WTC11 (cell line): ENCODE measurements around the gene SLC12A8. TPM values are rescaled to one million over a fixed set of nuclear protein-coding genes. Genes with fewer than 3 reads are reported as not detected.

Experiments used
- ATAC-seq: fragments of 200-7000 bp; cut with Tn5 transposase; 2 replicates; pipeline ENCODE4 v1.10.0; 2021; ENCODE audit warnings: mild to moderate bottlenecking, moderate library complexity
- CTCF ChIA-PET: fragments of 300-600 bp; sonication (Branson Sonifier 250); formaldehyde crosslinking; loops from one replicate; lab custom pipeline; 2021; ENCODE audit warnings: antibody characterized with exemption; lab: Charles Lee
- POLR2A ChIA-PET: fragments of 350-600 bp; sonication (Branson Sonifier 250); formaldehyde crosslinking; loops from one replicate; lab custom pipeline; 2021; ENCODE audit warnings: antibody characterized with exemption; lab: Charles Lee
- DNase-seq: peaks from one replicate; pipeline ENCODE4 v3.0.0; 2021; ENCODE audit warnings: low spot score
- H3K27ac Mint-ChIP-seq: 2 replicates; pipeline ENCODE4 v1.8.0; 2021; ENCODE audit warnings: mixed read lengths
- H3K27me3 Mint-ChIP-seq: 2 replicates; pipeline ENCODE4 v1.8.0; 2021; ENCODE audit warnings: low read depth, mild to moderate bottlenecking, moderate library complexity, mixed read lengths
- H3K36me3 Mint-ChIP-seq: 2 replicates; pipeline ENCODE4 v1.8.0; 2021; ENCODE audit warnings: mixed read lengths
- H3K4me1 Mint-ChIP-seq: 2 replicates; pipeline ENCODE4 v1.8.0; 2022; ENCODE audit warnings: mixed read lengths
- H3K4me3 Mint-ChIP-seq: 2 replicates; pipeline ENCODE4 v1.8.0; 2021; ENCODE audit warnings: mild to moderate bottlenecking, moderate library complexity, mixed read lengths
- H3K9me3 Mint-ChIP-seq: 2 replicates; pipeline ENCODE4 v1.8.0; 2021; ENCODE audit warnings: mixed read lengths
- ATF3 ChIP-seq: sonication (generic); formaldehyde crosslinking; conservative IDR thresholded peaks from 2 replicates; pipeline ENCODE4 v1.8.1; 2022; ENCODE audit warnings: mild to moderate bottlenecking, missing genetic modification reagents
- CREB1 ChIP-seq: sonication (generic); formaldehyde crosslinking; IDR thresholded peaks from 2 replicates; pipeline ENCODE4 v1.8.0; 2023; ENCODE audit warnings: mild to moderate bottlenecking, missing genetic modification reagents
- CTCF ChIP-seq: fragments of 200-600 bp; IDR thresholded peaks from 2 replicates; pipeline ENCODE4 v1.8.0; 2022; ENCODE audit warnings: antibody characterized with exemption
- E2F1 ChIP-seq: sonication (generic); formaldehyde crosslinking; IDR thresholded peaks from 2 replicates; pipeline ENCODE4 v1.8.0; 2022; ENCODE audit warnings: mild to moderate bottlenecking, missing genetic modification reagents
- ELF4 ChIP-seq: sonication (generic); formaldehyde crosslinking; IDR thresholded peaks from 2 replicates; pipeline ENCODE4 v1.8.1; 2022; ENCODE audit warnings: low read depth, mild to moderate bottlenecking, moderate library complexity, missing genetic modification reagents
- GRHL2 ChIP-seq: fragments of 250-450 bp; sonication (Bioruptor Pico); IDR thresholded peaks from 2 replicates; pipeline ENCODE4 v1.8.0; 2022; ENCODE audit warnings: mild to moderate bottlenecking, moderate library complexity; ENCODE audit not compliant: insufficient replicate concordance, severe bottlenecking
- GTF2I ChIP-seq: fragments of 250-450 bp; sonication (Bioruptor Pico); conservative IDR thresholded peaks from 2 replicates; pipeline ENCODE4 v1.4.0; 2021; ENCODE audit warnings: mild to moderate bottlenecking
- IRF1 ChIP-seq: sonication (generic); formaldehyde crosslinking; IDR thresholded peaks from 2 replicates; pipeline ENCODE4 v1.8.0; 2023; ENCODE audit warnings: missing genetic modification reagents
- IRF2 ChIP-seq: sonication (generic); formaldehyde crosslinking; IDR thresholded peaks from 2 replicates; pipeline ENCODE4 v1.8.0; 2022; ENCODE audit warnings: low read depth, missing genetic modification reagents, borderline replicate concordance
- KAT7 ChIP-seq: sonication (generic); formaldehyde crosslinking; IDR thresholded peaks from 2 replicates; pipeline ENCODE4 v1.8.1; 2023; ENCODE audit warnings: missing genetic modification reagents, mild to moderate bottlenecking, borderline replicate concordance
- MXD4 ChIP-seq: fragments of 250-450 bp; sonication (Bioruptor Pico); IDR thresholded peaks from 2 replicates; pipeline ENCODE4 v1.8.0; 2021; ENCODE audit warnings: mild to moderate bottlenecking, moderate library complexity, borderline replicate concordance
- TCF7 ChIP-seq: sonication (generic); formaldehyde crosslinking; IDR thresholded peaks from 2 replicates; pipeline ENCODE4 v1.8.0; 2022; ENCODE audit warnings: mild to moderate bottlenecking, low read depth, missing genetic modification reagents, moderate library complexity
- TEAD1 ChIP-seq: sonication (generic); formaldehyde crosslinking; IDR thresholded peaks from 2 replicates; pipeline ENCODE4 v1.8.0; 2022; ENCODE audit warnings: mild to moderate bottlenecking, missing genetic modification reagents
- ZNF232 ChIP-seq: sonication (generic); formaldehyde crosslinking; IDR thresholded peaks from 2 replicates; pipeline ENCODE4 v1.8.0; 2022; ENCODE audit warnings: mild to moderate bottlenecking, missing genetic modification reagents
- ZNF423 ChIP-seq: fragments of 250-450 bp; sonication (Bioruptor Pico); IDR thresholded peaks from 2 replicates; pipeline ENCODE4 v2.1.2; 2022; ENCODE audit warnings: mild to moderate bottlenecking, moderate library complexity
- total RNA-seq: library from RNA; stranded (reverse); gene quantifications from 3 replicates; pipeline ENCODE4 v1.2.3, GENCODE V29; 2021
- TF ChIP-seq, protein P1 (sequence below): sonication (generic); formaldehyde crosslinking; IDR thresholded peaks from 2 replicates; pipeline ENCODE4 v1.8.0; 2022; ENCODE audit warnings: mild to moderate bottlenecking, missing genetic modification reagents
- TF ChIP-seq, protein P2 (sequence below): sonication (generic); formaldehyde crosslinking; IDR thresholded peaks from 2 replicates; pipeline ENCODE4 v1.8.0; 2022; ENCODE audit warnings: mild to moderate bottlenecking, missing genetic modification reagents
- TF ChIP-seq, protein P3 (sequence below): sonication (generic); formaldehyde crosslinking; IDR thresholded peaks from 2 replicates; pipeline ENCODE4 v1.8.0; 2023; ENCODE audit warnings: missing genetic modification reagents, mild to moderate bottlenecking, borderline replicate concordance
- TF ChIP-seq, protein P4 (sequence below): sonication (generic); formaldehyde crosslinking; IDR thresholded peaks from 2 replicates; pipeline ENCODE4 v1.8.1; 2023; ENCODE audit warnings: mild to moderate bottlenecking, missing genetic modification reagents
- TF ChIP-seq, protein P5 (sequence below): sonication (generic); formaldehyde crosslinking; IDR thresholded peaks from 2 replicates; pipeline ENCODE4 v1.8.0; 2022; ENCODE audit warnings: mild to moderate bottlenecking, missing genetic modification reagents

Gene SLC12A8
- total RNA-seq, 1 experiment from 2014 or later, result 9.1 TPM

DNA sequence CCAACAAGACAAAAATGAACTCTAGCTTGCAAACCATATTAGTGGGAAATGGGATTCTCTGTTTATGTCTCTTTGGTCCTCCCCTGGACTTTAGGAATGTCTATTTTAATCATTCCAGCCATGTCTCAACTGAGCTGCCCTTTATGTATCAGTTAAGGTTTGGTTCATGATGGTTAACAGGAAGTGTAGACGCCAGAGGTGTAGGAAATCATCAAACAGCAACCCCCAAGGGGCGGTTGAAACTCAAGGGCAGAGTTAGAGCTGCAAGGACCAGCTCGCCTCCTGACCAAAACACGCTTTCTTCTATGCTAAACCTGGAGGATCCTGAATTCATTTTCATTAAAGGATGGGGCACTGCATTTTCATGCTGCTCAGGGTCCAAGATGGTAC, 103.0 kb downstream of the SLC12A8 start:
- H3K4me3 Mint-ChIP-seq, result no peak overlapping the region
- ATAC-seq, result no peak
- TF ChIP-seq ATF3 (CRISPR knock-in tag) (no peak), KAT7 (no peak), CTCF (no peak), ZNF232 (CRISPR knock-in tag) (no peak), TCF7 (CRISPR knock-in tag) (no peak), GTF2I (no peak), IRF1 (CRISPR knock-in tag) (no peak), GRHL2 (no peak), ELF4 (CRISPR knock-in tag) (no peak), IRF2 (no peak), MXD4 (no peak), E2F1 (CRISPR knock-in tag) (no peak), TEAD1 (CRISPR knock-in tag) (no peak), ZNF423 (CRISPR knock-in tag) (no peak), CREB1 (CRISPR knock-in tag) (no peak)
- TF ChIP-seq, protein P1, sequence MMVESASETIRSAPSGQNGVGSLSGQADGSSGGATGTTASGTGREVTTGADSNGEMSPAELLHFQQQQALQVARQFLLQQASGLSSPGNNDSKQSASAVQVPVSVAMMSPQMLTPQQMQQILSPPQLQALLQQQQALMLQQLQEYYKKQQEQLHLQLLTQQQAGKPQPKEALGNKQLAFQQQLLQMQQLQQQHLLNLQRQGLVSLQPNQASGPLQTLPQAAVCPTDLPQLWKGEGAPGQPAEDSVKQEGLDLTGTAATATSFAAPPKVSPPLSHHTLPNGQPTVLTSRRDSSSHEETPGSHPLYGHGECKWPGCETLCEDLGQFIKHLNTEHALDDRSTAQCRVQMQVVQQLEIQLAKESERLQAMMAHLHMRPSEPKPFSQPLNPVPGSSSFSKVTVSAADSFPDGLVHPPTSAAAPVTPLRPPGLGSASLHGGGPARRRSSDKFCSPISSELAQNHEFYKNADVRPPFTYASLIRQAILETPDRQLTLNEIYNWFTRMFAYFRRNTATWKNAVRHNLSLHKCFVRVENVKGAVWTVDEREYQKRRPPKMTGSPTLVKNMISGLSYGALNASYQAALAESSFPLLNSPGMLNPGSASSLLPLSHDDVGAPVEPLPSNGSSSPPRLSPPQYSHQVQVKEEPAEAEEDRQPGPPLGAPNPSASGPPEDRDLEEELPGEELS (CRISPR knock-in tag), result no peak
- TF ChIP-seq, protein P2, sequence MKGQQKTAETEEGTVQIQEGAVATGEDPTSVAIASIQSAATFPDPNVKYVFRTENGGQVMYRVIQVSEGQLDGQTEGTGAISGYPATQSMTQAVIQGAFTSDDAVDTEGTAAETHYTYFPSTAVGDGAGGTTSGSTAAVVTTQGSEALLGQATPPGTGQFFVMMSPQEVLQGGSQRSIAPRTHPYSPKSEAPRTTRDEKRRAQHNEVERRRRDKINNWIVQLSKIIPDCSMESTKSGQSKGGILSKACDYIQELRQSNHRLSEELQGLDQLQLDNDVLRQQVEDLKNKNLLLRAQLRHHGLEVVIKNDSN (CRISPR knock-in tag), result no peak
- TF ChIP-seq, protein P3, sequence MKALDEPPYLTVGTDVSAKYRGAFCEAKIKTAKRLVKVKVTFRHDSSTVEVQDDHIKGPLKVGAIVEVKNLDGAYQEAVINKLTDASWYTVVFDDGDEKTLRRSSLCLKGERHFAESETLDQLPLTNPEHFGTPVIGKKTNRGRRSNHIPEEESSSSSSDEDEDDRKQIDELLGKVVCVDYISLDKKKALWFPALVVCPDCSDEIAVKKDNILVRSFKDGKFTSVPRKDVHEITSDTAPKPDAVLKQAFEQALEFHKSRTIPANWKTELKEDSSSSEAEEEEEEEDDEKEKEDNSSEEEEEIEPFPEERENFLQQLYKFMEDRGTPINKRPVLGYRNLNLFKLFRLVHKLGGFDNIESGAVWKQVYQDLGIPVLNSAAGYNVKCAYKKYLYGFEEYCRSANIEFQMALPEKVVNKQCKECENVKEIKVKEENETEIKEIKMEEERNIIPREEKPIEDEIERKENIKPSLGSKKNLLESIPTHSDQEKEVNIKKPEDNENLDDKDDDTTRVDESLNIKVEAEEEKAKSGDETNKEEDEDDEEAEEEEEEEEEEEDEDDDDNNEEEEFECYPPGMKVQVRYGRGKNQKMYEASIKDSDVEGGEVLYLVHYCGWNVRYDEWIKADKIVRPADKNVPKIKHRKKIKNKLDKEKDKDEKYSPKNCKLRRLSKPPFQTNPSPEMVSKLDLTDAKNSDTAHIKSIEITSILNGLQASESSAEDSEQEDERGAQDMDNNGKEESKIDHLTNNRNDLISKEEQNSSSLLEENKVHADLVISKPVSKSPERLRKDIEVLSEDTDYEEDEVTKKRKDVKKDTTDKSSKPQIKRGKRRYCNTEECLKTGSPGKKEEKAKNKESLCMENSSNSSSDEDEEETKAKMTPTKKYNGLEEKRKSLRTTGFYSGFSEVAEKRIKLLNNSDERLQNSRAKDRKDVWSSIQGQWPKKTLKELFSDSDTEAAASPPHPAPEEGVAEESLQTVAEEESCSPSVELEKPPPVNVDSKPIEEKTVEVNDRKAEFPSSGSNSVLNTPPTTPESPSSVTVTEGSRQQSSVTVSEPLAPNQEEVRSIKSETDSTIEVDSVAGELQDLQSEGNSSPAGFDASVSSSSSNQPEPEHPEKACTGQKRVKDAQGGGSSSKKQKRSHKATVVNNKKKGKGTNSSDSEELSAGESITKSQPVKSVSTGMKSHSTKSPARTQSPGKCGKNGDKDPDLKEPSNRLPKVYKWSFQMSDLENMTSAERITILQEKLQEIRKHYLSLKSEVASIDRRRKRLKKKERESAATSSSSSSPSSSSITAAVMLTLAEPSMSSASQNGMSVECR, result no peak
- TF ChIP-seq, protein P4, sequence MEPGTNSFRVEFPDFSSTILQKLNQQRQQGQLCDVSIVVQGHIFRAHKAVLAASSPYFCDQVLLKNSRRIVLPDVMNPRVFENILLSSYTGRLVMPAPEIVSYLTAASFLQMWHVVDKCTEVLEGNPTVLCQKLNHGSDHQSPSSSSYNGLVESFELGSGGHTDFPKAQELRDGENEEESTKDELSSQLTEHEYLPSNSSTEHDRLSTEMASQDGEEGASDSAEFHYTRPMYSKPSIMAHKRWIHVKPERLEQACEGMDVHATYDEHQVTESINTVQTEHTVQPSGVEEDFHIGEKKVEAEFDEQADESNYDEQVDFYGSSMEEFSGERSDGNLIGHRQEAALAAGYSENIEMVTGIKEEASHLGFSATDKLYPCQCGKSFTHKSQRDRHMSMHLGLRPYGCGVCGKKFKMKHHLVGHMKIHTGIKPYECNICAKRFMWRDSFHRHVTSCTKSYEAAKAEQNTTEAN, result no peak
- TF ChIP-seq, protein P5, sequence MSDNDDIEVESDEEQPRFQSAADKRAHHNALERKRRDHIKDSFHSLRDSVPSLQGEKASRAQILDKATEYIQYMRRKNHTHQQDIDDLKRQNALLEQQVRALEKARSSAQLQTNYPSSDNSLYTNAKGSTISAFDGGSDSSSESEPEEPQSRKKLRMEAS, result no peak
- TF ChIP-seq, all 79 proteins: peak for 0
- POLR2A ChIA-PET, result interaction anchor here (0.6 kb wide), 1 partner anchor 161 kb away, joined by 4 read pairs; no protein-coding TSS in a partner anchor
- CTCF ChIA-PET, result interaction anchor here (1.1 to 1.2 kb wide), 2 partner anchors 11 to 54 kb away, joined by 3 read pairs; no protein-coding TSS in a partner anchor
- H3K27me3 Mint-ChIP-seq, result no peaks in the 10 kb centered on the region
- no peaks in the 10 kb centered on the region for H3K9me3 Mint-ChIP-seq
- peaks cover 4% of the 10 kb centered on the region for H3K36me3 Mint-ChIP-seq
- peaks cover 8% of the 10 kb centered on the region for H3K4me1 Mint-ChIP-seq
- no peak for DNase-seq
- no peak overlapping the region for H3K27ac Mint-ChIP-seq
